Measurements from ENCODE around the gene TNFSF10. TPM values are rescaled to one million over a fixed set of nuclear protein-coding genes. Genes with fewer than 3 reads are reported as not detected.

The TNFSF10 gene
- total RNA-seq, 4 donors from 2014 or later: 23.3 to 31.4 (median 27.7) TPM

DNA sequence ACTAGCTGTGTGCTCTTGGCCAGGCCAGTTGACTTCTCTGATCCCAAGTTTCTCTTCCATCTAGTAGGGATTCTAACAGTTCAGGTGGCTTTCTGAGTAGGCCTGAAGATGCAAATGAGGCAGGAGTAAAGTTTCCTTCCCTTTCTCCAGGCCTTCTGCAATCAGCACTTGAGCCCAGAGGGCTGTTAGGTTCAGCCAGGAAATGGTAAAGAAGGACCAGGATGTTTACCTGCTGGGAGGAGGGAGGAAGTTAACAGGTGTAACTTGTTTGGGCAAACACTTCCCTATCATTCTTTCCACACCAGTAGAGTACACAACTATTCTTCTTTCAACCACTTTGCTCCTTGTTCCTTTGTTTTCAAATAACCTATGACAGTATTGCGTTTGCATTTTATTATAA is 13.3 kb upstream of the TNFSF10 start:
- H3K4me3 ChIP-seq: no peak overlapping the region
- 100% methylated on average over 1 of the region's 1 CpG for WGBS
- H3K4me1 ChIP-seq: peaks cover 2 to 8% (median 5%) of the 10 kb centered on the region in 4 donors
- H3K27me3 ChIP-seq: no peaks in the 10 kb centered on the region
- no peak overlapping the region for H3K27ac ChIP-seq (replicated peaks in 1 of 4)
- no peak for DNase-seq (ENCODE audit: extremely low spot score)
- intact Hi-C loops (cut with DNase I): no loop called here
- TF ChIP-seq, protein P1, sequence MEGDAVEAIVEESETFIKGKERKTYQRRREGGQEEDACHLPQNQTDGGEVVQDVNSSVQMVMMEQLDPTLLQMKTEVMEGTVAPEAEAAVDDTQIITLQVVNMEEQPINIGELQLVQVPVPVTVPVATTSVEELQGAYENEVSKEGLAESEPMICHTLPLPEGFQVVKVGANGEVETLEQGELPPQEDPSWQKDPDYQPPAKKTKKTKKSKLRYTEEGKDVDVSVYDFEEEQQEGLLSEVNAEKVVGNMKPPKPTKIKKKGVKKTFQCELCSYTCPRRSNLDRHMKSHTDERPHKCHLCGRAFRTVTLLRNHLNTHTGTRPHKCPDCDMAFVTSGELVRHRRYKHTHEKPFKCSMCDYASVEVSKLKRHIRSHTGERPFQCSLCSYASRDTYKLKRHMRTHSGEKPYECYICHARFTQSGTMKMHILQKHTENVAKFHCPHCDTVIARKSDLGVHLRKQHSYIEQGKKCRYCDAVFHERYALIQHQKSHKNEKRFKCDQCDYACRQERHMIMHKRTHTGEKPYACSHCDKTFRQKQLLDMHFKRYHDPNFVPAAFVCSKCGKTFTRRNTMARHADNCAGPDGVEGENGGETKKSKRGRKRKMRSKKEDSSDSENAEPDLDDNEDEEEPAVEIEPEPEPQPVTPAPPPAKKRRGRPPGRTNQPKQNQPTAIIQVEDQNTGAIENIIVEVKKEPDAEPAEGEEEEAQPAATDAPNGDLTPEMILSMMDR (IDR thresholded peaks at IDR 0.05): no peak
- TF ChIP-seq POLR2AphosphoS5 (IDR thresholded peaks at IDR 0.05): no peak
- no peak for TF ChIP-seq POLR2A (IDR thresholded peaks at IDR 0.05; ENCODE audit: low read depth)
- no peak for TF ChIP-seq EP300 (IDR thresholded peaks at IDR 0.05)
- no peaks in the 10 kb centered on the region for H3K36me3 ChIP-seq
- H3K9me3 ChIP-seq: no peaks in the 10 kb centered on the region

DNA sequence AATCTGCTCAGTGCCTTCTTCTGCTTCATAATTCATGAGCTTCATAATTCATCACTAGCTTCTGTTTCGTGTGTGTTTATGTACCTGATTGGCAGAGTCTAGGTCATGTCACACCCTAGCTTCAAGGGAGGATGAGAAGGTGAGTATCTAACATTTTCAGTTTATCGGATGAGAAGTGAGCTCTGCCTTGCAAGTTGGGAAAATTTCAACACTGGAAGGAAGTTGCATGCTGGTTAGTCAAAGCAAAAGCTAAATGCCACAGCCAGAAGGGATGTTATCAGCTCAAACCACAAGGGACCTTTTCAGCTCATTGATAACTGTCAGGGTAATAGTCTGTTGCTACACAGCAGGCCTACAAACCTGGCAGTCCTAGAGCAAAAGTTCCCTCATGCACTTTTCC is 7.3 kb upstream of the TNFSF10 start:
- Histone ChIP-seq H3K9me3 (no peaks in the 10 kb centered on the region), H3K27ac (replicated peaks in 1 of 4) (no peak overlapping the region), H3K27me3 (no peaks in the 10 kb centered on the region), H3K4me3 (no peak overlapping the region), H3K4me1 (no peaks in the 10 kb centered on the region), H3K36me3 (no peaks in the 10 kb centered on the region)
- WGBS: 67% methylated on average over 2 of the region's 2 CpGs
- intact Hi-C loops (cut with DNase I): no loop called here
- TF ChIP-seq POLR2AphosphoS5 (IDR thresholded peaks at IDR 0.05) (no peak), EP300 (IDR thresholded peaks at IDR 0.05) (no peak)
- no peak for DNase-seq (ENCODE audit: extremely low spot score)

DNA sequence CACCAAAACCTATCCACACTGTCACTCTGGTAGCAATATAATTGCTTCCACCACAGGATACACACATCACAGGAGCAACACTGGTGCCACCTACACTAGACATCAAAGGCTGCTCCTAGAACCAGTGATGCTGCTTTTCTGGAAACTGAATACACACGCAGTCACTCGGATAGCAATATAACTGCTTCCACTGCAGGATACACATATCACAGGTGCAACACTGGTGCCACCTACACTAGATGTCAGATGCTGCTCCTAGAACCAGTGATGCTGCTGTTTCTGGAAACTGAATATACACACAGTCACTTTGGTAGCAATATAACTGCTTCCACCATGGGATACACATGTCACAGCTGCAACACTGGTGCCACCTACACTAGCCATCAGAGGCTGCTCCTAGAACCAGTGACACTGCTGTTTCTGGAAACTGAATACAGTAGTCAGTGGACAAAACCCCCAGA is 6.9 kb upstream of the TNFSF10 start:
- intact Hi-C loops (cut with DNase I): no loop called here
- 88% methylated on average over 2 of the region's 2 CpGs for WGBS
- Histone ChIP-seq H3K9me3 (no peaks in the 10 kb centered on the region), H3K27ac (replicated peaks in 1 of 4) (no peak overlapping the region), H3K4me3 (no peak overlapping the region), H3K4me1 (no peaks in the 10 kb centered on the region), H3K27me3 (no peaks in the 10 kb centered on the region), H3K36me3 (no peaks in the 10 kb centered on the region)
- TF ChIP-seq, protein P1 (IDR thresholded peaks at IDR 0.05): no peak
- TF ChIP-seq POLR2AphosphoS5 (IDR thresholded peaks at IDR 0.05): no peak
- TF ChIP-seq EP300 (IDR thresholded peaks at IDR 0.05): no peak
- TF ChIP-seq POLR2A (IDR thresholded peaks at IDR 0.05; ENCODE audit: low read depth): no peak
- no peak for DNase-seq (ENCODE audit: extremely low spot score)

DNA sequence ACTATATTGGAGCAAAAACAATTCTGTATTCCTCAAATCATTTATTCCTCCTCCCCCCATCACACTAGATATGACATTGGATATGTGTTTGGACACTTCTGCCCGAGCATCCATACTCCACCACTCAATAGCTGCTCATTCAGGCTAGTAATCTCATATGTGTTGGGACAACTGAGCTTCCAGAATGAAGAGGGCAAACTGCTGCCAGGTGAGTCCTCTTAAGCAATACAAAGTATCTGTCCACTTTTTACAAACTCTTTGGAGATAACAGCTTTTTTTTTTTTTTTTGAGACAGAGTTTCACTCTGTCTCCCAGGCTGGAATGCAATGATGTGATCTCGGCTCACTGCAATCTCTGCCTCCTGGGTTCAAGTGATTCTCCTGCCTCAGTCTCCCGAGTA is 5.4 kb upstream of the TNFSF10 start:
- peaks cover 0 to 8% (median 5%) of the 10 kb centered on the region in 4 donors for H3K4me1 ChIP-seq
- H3K27me3 ChIP-seq: no peaks in the 10 kb centered on the region
- intact Hi-C loops (cut with DNase I): no loop called here
- TF ChIP-seq EP300 (IDR thresholded peaks at IDR 0.05) (no peak), POLR2AphosphoS5 (IDR thresholded peaks at IDR 0.05) (no peak), POLR2A (IDR thresholded peaks at IDR 0.05; ENCODE audit: low read depth) (no peak)
- TF ChIP-seq, protein P1 (IDR thresholded peaks at IDR 0.05): no peak
- DNase-seq (ENCODE audit: extremely low spot score): no peak
- H3K27ac ChIP-seq (replicated peaks in 1 of 4): no peak overlapping the region
- WGBS: 90% methylated on average over 3 of the region's 3 CpGs
- H3K36me3 ChIP-seq: no peaks in the 10 kb centered on the region
- H3K9me3 ChIP-seq: no peaks in the 10 kb centered on the region
- H3K4me3 ChIP-seq: no peak overlapping the region

DNA sequence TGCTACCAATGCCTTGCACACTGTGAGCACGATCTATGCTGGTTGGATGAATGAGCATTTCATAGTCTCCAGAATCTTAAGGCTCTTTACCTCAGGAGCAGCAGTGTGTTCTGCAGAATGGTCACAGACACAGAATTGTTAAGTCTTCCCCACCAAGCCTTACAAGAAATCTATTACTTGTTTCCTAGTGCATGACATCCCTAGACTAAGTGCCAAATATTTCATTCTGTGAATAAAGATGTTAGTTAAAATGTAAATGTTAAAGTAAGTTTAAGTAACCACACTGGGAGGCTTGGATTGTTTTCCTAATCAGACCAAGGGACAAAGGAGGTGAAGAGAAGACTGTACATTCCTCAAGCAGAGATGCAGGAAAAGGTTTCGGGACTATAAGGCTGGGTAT is 4.1 kb upstream of the TNFSF10 start:
- Histone ChIP-seq H3K27me3 (no peaks in the 10 kb centered on the region), H3K36me3 (no peaks in the 10 kb centered on the region), H3K4me1 (peaks cover 0 to 19% (median 12%) of the 10 kb centered on the region in 4 donors), H3K9me3 (no peaks in the 10 kb centered on the region), H3K4me3 (no peak overlapping the region), H3K27ac (replicated peaks in 1 of 4) (no peak overlapping the region)
- DNase-seq (ENCODE audit: extremely low spot score): no peak
- intact Hi-C loops (cut with DNase I): no loop called here
- WGBS: 83% methylated on average over 2 of the region's 2 CpGs
- TF ChIP-seq EP300 (IDR thresholded peaks at IDR 0.05) (no peak), POLR2AphosphoS5 (IDR thresholded peaks at IDR 0.05) (no peak), POLR2A (IDR thresholded peaks at IDR 0.05; ENCODE audit: low read depth) (no peak)
- TF ChIP-seq, protein P1 (IDR thresholded peaks at IDR 0.05): no peak

All from esophagus muscularis mucosa (tissue), 4 donors.